Measurements from ENCODE around the gene SPARC.

The SPARC gene

DNA sequence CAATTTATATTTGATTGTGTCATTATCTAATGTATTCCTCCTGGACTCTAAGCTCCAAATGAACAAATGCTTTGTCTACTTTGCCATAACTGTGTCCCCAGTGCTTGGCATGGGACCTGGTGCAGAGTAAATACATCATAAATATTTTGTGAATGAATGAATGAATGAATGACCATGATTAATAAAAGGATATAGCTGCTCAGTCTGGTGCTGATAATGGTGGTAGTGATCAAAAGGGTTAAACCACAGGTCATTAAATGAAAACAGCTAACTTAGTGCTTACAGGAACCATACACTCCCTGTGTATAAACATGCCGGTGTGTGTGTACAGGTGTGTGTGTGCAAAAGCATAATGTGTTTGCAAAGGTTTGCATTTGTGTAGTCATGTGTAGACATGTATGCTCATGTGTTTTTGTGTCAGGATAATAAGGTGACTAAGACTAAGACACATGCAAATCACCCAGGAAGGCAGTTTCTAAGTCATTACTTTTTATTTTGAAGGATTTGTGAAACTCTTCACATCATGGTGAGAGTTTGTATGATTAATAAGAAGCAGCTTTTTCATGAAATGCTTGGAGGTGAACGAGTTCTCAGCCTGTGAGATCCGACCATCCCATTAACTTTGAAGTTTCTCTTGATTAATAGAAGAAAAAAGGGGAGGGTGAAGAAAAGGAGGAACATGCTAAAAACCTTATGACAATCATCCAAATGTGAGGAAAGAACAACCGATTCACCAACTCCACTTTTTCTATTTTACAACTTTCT, 24.6 kb downstream of the SPARC start:
- no peaks in the 10 kb centered on the region for H3K27me3 ChIP-seq (ENCODE audit: control insufficient read depth, insufficient read depth, low read length)
- no peak overlapping the region for H3K9ac ChIP-seq
- H2AFZ ChIP-seq = no peak overlapping the region
- no peak overlapping the region for H3K4me2 ChIP-seq (ENCODE audit: low read length)
- H3K79me2 ChIP-seq = no peaks in the 10 kb centered on the region
- no peaks in the 10 kb centered on the region for H3K36me3 ChIP-seq (ENCODE audit: control insufficient read depth, insufficient read depth, low read length)
- H3K27ac ChIP-seq = no peak overlapping the region
- H3K4me3 ChIP-seq (ENCODE audit: low read depth, low read length) = no peak overlapping the region
- H3K4me1 ChIP-seq = peaks cover 7% of the 10 kb centered on the region
- TF ChIP-seq, protein P1, sequence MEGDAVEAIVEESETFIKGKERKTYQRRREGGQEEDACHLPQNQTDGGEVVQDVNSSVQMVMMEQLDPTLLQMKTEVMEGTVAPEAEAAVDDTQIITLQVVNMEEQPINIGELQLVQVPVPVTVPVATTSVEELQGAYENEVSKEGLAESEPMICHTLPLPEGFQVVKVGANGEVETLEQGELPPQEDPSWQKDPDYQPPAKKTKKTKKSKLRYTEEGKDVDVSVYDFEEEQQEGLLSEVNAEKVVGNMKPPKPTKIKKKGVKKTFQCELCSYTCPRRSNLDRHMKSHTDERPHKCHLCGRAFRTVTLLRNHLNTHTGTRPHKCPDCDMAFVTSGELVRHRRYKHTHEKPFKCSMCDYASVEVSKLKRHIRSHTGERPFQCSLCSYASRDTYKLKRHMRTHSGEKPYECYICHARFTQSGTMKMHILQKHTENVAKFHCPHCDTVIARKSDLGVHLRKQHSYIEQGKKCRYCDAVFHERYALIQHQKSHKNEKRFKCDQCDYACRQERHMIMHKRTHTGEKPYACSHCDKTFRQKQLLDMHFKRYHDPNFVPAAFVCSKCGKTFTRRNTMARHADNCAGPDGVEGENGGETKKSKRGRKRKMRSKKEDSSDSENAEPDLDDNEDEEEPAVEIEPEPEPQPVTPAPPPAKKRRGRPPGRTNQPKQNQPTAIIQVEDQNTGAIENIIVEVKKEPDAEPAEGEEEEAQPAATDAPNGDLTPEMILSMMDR (IDR thresholded peaks at IDR 0.05) = no peak
- H3K9me3 ChIP-seq (ENCODE audit: control insufficient read depth, low read length) = no peaks in the 10 kb centered on the region

GRCh38 chr5:151660616-151661495, 25.9 kb downstream of the SPARC start:
- TF ChIP-seq, protein P1 (IDR thresholded peaks at IDR 0.05) = no peak
- H3K27me3 ChIP-seq (ENCODE audit: control insufficient read depth, insufficient read depth, low read length) = no peaks in the 10 kb centered on the region
- no peak overlapping the region for H3K27ac ChIP-seq
- H3K9me3 ChIP-seq (ENCODE audit: control insufficient read depth, low read length) = no peaks in the 10 kb centered on the region
- peaks cover 7% of the 10 kb centered on the region for H3K4me1 ChIP-seq
- no peak overlapping the region for H2AFZ ChIP-seq
- H3K4me2 ChIP-seq (ENCODE audit: low read length) = no peak overlapping the region
- H3K9ac ChIP-seq = no peak overlapping the region
- H3K4me3 ChIP-seq (ENCODE audit: low read depth, low read length) = no peak overlapping the region
- H3K79me2 ChIP-seq = no peaks in the 10 kb centered on the region
- H3K36me3 ChIP-seq (ENCODE audit: control insufficient read depth, insufficient read depth, low read length) = no peaks in the 10 kb centered on the region

GRCh38 chr5:151659001-151659754, 27.5 kb downstream of the SPARC start:
- H3K9ac ChIP-seq = no peak overlapping the region

GRCh38 chr5:151657114-151657513, 29.6 kb downstream of the SPARC start:
- Histone ChIP-seq H3K36me3 (ENCODE audit: control insufficient read depth, insufficient read depth, low read length) (no peaks in the 10 kb centered on the region), H3K79me2 (no peaks in the 10 kb centered on the region), H3K9ac (no peak overlapping the region), H3K4me3 (ENCODE audit: low read depth, low read length) (no peak overlapping the region), H3K4me2 (ENCODE audit: low read length) (no peak overlapping the region), H3K9me3 (ENCODE audit: control insufficient read depth, low read length) (no peaks in the 10 kb centered on the region), H2AFZ (no peak overlapping the region), H3K27ac (no peak overlapping the region), H3K27me3 (ENCODE audit: control insufficient read depth, insufficient read depth, low read length) (no peaks in the 10 kb centered on the region), H3K4me1 (peaks cover 7% of the 10 kb centered on the region)
- TF ChIP-seq, protein P1 (IDR thresholded peaks at IDR 0.05) = no peak

More at GRCh38 chr5:151659001-151659754, 27.5 kb downstream of the SPARC start:
- H3K4me1 ChIP-seq = peaks cover 7% of the 10 kb centered on the region
- no peak overlapping the region for H3K4me2 ChIP-seq (ENCODE audit: low read length)
- no peaks in the 10 kb centered on the region for H3K36me3 ChIP-seq (ENCODE audit: control insufficient read depth, insufficient read depth, low read length)
- H3K79me2 ChIP-seq = no peaks in the 10 kb centered on the region
- H3K27ac ChIP-seq = no peak overlapping the region
- no peaks in the 10 kb centered on the region for H3K27me3 ChIP-seq (ENCODE audit: control insufficient read depth, insufficient read depth, low read length)
- H2AFZ ChIP-seq = peak overlapping the region; percentile 70
- no peaks in the 10 kb centered on the region for H3K9me3 ChIP-seq (ENCODE audit: control insufficient read depth, low read length)
- TF ChIP-seq, protein P1 (IDR thresholded peaks at IDR 0.05) = peak; percentile 96
- H3K4me3 ChIP-seq (ENCODE audit: low read depth, low read length) = no peak overlapping the region

Data from parathyroid adenoma (tissue), 2 donors.